Glomerular visceral epithelial cell (primary cell): ENCODE measurements around the gene ELF1.
A peak's percentile ranks its signal among the peaks of the same experiment; 100 is the strongest.

Experiments
- DNase-seq: peaks from one replicate; pipeline ENCODE4 v3.0.0-alpha.2; 2016; ENCODE audit errors: extremely low spot score

ELF1 gene

DNA sequence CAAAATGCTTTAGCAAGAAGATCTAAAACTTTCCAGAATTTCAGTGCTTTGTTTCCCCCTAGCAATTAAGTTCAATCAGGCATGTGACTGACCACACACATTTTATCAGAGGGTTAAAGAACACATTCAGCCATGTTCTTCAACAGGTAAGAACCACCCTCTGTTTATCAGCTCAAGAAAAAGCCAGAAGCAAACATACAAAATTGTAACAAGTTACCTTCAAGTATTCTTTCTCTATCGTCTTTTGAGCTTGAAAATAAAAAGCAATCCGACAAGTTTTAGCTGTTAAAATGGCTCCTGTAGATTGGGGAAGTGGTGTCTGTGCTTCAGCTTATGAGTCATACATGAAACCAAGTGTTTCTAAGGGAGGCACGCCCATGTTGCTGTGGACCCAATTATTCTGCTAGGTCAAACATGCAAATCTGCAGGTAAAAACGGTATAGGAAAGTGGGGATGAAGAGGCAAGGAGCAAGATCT lies at the start of gene ELF1:
Gene ELF1 (minus strand): TSS at position 306 of the 477 bp plus-strand sequence. CDS start 37,262 bp downstream, outside the sequence.
- peak; percentile 83 for DNase-seq

DNA sequence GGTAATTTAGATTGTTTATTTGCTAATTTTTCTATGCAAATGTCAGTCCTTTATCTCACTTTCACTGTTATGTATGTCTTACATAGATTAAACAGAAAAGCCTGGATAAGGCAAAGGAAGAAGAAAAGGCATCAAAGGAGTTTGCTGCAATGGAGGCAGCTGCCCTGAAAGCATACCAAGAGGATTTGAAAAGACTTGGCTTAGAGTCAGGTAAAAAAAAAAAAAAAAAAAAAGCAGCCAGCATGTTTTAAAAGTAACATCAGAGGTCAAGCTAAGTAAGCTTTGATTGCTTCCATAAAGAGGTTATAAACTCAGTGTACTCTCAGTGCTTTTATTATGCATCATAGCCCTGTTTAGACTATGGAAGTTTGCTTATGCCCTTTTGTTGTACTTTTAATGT lies 46.0 kb upstream of the ELF1 start:
- no peak for DNase-seq

DNA sequence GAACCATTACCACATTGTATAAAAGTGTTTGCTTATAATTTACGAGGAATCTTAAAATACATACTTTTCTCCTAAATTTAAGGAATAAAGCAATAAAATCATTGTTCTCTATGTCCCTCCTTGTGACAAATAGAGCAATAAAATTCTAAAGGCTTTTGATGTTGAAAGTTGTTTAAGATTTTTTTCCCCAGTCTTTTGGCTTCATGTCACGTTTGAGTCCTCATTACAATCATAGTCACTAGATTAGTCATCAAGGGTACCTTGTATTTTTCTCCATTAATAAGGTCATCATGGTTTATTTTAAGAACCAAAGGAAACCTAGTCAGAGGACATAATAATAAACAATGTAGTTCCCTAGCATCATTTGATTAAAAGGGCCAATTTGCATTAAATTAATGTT lies 45.4 kb upstream of the ELF1 start:
- DNase-seq: peak; percentile 13

DNA sequence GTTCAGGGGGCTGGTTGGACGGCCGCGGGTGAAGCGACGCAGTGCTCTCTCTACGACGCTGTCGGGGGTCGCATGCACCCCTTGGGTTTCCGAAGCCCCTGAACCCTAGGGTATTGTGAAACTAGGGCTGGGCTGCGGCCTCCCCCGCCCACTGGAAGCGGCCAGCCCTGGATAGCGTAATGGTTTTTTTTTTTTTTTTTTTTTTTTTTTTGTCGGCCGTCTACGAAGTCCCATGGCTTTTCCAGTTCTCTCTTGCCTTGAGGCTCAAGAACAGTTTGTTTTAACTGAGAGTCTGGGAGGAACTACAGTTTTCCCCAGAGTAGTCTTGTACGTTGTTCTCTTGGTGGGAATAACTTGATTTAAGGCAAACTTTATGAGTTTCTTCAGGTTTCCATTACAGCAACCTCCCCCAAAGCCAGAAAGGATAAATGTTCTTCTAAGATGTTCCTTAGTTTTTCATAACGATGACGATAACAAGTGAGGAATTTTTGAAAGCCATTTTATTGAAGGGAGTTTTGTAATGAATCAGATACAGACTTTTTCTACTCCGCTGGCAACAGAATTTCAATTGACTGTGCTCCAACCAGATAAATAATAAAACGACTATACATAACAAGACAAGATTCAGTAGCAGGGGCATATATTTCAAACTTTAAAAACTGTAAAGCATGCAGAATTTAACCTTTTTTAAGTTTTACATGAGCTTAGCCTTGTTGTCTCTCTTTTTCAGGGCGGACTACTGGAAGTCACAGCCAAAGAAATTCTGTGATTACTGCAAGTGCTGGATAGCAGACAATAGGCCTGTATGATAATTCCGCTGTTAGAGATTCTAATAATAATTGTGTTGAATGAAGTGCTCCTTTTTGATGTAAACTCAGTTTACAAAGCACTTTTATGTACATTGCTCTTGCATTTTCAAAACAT lies 43.1 kb upstream of the ELF1 start:
- DNase-seq: peak; percentile 78

DNA sequence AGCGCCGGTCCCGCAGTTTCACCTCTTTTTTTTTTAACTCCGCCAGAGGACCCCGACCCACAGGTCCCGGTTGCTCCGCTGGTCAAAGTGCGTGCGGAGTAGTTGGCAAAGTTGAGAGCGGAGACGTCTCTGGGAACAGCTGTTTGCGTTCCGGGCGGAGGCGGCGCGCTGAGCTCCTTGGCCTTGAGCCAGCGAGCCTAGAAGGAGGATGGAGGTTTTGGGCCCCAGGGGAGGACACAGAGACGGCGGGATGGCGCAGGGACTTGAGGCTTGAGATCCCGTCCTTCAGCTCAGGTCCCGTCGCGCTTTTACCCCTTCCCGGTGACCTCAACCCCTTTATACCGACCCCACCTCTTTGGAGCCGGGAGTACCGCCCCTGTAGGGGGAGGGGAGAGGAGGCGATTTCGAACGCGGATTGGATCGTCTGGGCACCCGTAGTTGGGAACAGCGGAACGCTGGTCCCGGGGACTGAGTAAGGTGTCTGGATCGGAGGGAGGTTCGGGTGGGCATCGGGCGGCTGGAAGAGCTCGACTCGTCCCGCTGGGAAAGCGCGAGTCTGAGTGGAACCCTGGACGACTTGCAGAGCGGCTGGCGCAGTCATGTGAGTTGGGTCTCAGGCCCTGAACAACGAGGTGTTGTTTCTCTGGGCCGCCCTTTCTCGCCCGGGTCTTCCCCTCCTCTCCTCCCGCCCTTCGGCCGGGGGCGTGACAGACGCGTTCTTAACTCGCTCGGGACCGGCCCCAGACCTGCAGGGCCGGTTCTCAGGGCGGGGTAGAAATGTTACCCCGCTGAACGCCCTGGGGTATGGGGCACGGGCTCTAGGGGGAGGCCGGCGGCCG lies 42.2 kb upstream of the ELF1 start, which contains the start of gene WBP4:
Gene WBP4 (plus strand): TSS at position 435 of the 839 bp plus-strand sequence. CDS start 165 bp downstream, at position 600.
- DNase-seq: peak; percentile 95

DNA sequence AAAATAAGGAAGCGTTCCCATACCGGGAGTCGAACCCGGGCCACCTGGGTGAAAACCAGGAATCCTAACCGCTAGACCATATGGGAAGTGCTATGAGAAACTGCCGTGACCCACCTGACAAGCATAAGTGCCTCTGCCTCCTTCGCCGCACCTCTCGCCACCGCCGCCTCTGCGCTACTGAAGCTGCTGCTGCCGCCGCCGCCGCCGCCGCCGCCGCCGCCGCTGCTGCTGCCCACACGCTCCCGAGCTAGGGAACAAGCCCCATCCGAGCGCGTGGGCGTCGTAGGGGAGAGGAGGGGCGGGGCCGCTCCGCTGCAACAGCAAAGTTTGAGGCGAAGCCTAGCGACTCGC lies 41.6 kb upstream of the ELF1 start:
- peak; percentile 87 for DNase-seq

DNA sequence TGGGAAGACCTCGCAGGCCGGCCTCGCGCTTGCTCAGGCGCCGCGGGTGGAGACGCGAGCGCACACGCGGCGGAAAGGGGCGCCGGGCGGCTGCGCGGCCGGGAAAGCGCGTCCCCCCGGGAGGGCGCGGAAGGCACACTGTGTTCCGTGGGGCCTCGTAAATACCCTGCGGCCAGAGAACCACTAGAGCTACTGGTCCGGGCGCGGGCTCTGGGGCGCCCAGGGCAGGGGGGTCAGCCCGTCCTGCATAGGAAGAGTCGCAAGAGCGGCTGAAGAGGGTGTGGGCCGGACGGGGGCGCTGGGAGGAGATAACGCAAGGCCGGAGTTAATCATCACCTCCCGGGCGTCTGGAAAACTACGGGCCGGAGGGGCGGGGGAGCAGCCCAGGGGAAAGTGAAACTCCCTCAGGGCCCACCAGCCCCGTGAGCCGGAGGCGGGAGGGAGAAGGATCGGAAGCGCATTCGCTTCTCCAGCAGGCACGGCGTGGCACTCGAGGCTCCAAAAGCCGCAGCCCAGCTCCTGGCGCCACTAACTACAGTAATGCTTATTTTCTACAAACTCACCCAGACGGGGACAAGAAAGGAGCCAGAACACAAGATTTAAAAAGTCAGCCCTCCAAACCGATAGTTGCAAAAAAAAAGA lies 41.1 kb upstream of the ELF1 start:
- DNase-seq: peak; percentile 97

DNA sequence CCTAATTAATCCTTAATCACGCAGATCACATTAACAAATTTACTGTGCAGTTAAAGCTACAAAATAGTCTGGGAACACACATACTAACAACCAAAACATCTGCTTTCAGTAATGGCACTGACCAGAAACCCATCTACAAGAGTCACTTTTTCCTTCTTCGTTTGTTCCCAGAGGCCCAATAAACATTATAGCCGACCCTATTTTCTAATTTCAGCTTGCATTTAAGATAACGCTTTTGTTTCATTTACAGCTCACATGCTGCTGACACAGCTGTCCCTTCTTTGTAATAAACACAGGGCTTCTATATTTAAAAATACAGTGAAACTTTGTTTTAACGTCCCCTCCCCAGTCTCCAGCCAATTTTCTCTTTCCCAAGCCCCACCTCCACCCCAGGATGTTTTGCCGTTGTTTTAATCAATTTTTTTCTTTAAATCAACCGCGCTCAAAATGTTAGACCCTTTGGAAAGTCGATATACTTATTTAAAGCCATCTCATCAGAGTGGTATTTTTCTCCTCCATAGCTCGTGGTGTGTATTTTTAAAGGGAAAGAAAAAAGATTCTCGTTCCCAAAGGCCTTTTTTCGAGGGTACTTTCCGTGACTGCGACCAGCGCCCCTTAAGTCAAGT lies 40.5 kb upstream of the ELF1 start:
- no peak for DNase-seq

DNA sequence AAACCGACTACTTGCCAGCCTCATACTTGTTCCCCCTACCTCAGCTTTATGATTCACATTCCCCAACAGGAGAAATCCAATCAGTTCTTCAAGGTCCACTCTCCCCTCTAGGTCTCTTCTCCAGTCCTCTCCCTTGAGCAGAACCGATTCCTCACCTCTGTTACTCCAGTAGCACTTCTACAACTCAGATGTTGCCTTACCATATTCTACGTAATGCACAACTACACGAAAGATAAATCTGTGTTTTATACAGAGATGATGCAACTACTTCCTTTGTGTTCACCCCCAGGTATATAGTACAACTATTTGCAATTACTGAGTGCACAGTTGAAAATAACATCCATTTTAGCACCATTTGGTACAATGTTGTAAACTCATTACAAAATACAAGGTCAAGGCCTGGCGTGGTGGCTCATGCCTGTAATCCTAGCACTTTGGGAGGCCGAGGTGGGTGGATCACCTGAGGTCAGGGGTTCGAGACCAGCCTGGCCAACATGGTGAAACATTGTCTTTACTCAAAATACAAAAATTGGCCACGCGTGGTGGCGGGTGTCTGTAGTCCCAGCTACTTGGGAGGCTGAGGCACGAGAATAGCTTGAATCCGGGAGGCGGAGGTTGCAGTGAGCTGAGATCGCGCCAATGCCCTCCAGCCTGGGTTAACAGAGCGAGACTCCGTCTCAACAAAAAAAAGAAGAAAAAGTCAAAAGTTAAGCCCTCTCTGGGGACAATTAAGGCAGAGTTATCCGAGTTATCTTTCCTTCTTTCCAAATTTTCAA lies 39.4 kb upstream of the ELF1 start:
- DNase-seq: no peak

DNA sequence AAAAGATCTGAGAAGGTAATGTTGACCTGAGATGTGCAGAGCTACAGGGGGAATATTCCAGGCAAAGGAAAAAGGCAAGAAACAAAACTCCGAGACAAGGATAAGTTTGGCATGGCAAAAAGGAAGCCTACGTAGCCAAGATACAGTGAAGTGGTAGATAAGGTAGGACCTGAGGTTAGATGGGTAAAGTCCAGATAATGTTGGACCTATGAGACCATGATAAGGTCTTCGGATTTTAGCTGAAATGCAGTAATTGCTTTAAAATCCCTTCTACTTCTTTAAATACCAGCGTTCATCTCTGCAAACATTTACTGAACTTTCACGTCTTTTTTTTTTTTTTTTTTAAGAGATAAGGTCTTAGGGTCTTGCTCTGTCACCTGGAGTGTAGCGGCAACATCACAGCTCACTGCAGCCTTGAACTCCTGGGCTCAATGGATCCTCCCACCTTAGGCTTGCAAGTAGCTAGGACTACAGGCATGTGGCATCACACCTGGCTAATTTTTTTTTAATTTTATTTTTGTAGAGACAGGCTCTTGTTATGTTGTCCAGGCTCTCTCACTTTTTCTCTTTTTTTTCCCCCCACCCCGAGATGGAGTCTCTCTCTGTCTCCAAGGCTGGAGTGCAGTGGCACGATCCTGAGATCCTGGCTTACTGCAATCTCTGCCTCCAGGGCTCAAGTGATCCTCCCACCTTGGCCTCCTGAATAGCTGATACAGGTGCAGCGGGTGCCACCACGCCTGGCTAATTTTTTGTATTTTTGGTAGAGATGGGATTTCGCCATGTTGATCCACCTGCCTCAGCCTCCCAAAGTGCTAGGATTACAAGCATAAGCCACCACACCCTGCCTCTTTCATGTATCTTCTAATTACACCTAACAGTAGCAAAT lies 38.0 kb upstream of the ELF1 start:
- no peak for DNase-seq

DNA sequence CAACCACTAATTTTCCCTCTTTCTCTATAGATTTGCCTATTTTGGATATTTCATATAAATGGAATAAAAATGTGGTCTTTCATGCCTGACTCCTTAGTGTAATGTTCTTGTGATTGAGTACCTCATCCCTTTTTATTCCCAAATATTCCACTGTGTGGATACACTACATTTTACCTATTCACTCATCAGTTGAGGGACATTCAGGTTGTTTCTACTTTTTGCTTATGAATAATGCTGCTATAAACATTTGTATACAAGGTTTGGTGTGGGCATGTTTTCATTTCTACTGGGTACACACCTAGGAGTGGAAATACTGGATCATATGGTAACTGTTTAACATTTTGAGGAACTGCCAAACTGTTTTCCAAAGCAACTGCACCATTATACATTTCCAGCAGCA lies 37.1 kb upstream of the ELF1 start:
- no peak for DNase-seq

DNA sequence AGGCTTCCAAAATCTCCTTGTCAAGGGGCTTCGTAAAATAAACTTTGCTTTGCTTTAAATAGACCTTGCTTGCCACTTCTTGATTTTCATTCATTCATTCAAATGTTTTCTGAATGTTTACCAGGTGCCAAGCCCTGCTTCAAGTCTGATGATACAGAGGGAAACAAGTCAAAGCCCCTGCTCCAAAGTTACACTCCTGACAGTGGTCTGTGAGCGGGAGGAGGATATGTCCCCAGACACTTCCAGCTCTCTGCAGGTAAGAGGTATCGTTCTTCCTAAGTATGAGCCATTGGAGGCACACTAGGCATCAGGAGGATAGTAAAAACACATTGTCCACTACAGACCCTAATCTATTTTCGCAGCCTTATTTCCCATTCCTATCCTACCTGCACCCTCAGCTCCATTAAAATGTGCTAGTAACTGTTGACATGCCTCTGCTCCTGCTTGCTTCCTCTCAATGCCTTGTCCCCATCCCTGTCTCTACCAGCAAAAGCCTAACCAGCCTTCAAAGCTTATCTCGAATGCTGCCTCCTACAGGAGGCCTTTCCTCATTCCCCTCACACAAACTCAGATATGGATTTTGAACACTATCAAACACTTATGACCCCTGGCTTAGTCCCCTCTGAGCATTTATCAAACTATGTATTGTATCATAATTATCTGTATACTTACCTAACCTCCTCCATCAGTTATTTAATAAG lies 36.0 kb upstream of the ELF1 start:
- no peak for DNase-seq

DNA sequence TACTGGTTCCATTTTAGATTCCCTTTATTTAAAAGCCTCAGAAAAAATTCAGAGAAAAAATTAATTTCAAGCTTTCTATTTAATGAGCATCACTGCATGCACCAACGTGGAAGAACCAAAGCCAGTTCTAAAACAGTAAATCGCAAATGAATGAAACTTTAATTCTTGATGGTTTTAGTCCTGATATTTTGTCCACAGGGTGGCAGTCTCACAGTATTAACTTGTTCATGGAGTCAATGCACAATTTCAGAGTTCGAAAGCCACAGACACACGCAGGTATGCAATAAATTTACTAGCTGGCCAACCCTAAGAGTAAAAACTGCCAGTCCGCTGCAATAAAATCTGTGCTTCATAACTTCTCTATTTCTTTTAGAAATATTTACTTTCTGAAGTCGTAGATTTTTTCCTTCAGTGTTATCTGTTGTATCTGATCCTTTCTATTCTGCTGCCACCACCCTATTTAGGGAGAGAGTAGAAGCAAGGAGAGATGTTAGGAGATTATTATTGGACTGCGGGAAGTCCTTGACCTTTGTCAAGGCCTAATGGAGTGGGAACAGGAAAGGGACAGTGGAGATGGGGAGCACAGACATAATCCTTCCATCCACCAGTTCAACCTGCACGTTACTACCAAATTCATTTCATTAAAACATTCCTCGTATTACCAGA lies 35.2 kb upstream of the ELF1 start:
- DNase-seq: peak; percentile 61

DNA sequence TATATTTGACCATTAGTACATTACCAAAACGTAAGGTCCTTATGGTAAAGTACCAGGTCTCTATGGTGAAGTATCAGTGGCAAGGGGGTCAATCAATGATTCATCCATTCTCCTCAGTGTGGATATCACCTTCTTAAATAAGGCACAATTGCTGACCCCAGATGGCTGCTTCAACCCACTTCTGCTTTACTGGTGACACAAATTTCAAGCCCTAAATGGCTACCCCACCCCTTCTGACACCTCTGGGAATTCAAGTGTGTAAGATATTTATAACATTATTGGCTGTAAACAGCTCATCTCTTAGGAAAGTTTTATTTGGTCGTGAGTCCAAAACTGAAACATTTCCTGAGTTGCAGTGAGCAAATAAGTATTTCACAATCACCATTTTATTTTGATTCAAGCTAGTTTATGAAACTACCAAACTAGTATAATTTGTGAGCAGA lies 34.3 kb upstream of the ELF1 start:
- DNase-seq: no peak

DNA sequence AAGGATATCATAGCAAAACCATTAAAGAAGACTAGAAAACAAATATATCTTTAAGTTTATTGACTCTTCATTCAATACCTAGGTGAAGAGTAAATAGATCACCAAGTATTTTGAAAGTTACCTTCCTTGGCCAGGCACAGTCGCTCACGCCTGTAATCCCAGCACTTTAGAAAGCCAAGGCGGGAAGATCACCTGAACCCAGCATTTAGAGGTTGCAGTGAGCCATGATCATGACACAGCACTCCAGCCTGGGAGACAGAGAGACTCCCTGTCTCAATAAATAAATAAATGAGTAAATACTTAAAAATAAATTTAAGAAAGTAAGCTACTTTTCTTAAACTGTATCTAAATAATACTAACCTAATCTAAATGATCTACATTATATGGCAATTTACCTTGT lies 33.3 kb upstream of the ELF1 start:
- no peak for DNase-seq

DNA sequence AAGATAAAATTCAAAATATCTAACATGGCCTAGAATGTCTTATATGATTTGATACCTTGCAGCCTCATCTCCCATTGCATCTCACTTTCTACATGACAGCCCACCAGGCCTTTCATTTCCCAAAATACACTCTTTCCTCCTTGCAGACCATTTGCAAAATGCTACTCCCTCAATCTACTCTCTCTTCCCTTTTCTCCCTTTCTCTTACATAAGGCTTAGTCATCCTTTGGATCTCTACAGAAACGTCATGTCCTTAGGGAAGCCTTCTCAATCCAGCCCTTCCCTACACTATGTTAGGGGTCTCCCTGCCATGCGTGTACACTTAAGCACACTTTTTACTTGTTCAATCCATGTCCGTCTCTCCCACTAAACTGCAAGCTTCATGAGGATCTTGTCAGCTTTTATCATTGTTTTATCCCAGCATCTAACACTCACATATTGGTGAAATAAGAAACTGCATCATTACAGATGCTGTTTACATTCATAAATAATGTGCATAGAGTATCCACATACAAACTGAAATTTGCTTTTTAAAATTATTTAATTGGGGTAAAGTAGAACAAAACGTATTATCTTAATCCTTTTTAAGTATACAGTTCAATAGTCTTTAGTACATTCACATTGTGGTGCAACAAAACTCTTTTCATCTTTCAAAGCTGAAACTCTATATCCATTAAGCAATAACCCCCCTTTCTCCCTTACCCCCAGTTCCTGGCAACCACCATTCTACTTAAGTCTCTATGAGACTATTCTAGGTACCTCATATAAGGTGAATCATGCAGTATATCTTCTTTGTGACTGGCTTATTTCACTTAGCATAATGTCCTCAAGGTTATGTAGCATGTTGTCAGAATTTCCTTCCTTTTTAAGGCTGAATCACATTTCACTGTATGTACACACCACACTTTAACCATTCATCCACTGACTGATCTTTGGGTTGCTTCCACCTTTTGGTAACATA lies 30.6 kb upstream of the ELF1 start:
- DNase-seq: no peak

DNA sequence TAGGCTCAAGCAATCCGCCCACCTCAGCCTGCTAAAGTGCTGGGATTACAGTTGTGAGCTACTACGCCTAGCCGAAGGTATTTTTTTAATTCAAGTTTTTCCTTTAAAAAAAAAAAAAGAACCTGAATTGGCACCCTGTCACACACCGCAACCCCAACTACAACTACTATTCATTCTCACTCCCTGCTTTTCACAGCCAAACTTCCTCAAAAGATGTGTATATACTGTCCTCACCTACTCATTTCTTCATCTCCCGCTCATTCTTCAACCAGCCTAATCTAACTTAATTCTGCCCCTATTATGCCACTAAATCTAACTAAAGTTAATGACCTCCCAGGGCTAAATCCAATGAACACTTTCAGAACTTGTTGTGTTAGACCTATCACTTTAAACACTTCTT lies 29.5 kb upstream of the ELF1 start:
- no peak for DNase-seq
